Vagina (tissue), 2 donors: ENCODE measurements around the gene FBXL14.

ENCODE experiments used
- POLR2A ChIP-seq, 2 donors: fragments of 450-650 bp; IDR thresholded peaks; one replicate each; pipeline ENCODE4 v1.6.1; 2017; ENCODE audit warnings: antibody characterized with exemption in 2 of 2, mild to moderate bottlenecking in 2 of 2, moderate library complexity in 2 of 2
- TF ChIP-seq, protein P1 (sequence below), 3 experiments: fragments of 450-650 bp in 2 of 3; fragments of 200-600 bp in 1 of 3; sonication (generic) in 1 of 3; IDR thresholded peaks; one replicate each; pipeline ENCODE4 v1.5.1; 2017 to 2019; ENCODE audit warnings: antibody characterized with exemption in 3 of 3, mild to moderate bottlenecking in 2 of 3, moderate library complexity in 2 of 3

DNA sequence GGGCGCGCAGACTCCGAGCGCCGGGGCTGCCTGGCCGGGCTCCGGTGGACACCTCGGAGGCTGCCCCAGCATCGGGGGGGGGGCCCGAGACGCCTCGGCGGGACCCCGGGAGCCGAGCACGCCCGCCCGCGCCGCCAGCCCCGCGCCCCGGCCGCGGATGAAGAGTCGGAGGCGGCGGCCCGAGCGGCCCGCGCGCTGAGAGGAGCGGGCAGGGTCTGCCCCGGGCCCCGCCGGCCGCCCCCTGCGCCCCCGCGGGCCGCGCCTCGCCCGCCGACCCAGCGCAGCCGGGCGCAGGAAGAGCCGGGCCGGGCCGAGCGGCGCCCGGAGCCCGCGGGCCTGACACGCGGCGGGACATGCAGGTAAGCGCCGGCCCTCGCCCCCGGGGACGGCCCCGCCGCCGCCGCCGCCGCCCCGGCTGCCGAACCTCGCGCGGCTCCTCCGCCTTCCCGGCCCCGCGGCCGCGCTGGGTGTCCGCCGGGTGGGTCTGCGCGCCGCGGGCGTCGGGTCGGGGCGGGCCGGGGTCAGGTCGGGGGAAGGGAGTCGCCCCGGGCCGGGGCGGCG, 63.7 kb downstream of the FBXL14 start:
- TF ChIP-seq, protein P1, sequence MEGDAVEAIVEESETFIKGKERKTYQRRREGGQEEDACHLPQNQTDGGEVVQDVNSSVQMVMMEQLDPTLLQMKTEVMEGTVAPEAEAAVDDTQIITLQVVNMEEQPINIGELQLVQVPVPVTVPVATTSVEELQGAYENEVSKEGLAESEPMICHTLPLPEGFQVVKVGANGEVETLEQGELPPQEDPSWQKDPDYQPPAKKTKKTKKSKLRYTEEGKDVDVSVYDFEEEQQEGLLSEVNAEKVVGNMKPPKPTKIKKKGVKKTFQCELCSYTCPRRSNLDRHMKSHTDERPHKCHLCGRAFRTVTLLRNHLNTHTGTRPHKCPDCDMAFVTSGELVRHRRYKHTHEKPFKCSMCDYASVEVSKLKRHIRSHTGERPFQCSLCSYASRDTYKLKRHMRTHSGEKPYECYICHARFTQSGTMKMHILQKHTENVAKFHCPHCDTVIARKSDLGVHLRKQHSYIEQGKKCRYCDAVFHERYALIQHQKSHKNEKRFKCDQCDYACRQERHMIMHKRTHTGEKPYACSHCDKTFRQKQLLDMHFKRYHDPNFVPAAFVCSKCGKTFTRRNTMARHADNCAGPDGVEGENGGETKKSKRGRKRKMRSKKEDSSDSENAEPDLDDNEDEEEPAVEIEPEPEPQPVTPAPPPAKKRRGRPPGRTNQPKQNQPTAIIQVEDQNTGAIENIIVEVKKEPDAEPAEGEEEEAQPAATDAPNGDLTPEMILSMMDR (IDR thresholded peaks at IDR 0.05) = no peak
- TF ChIP-seq POLR2A (IDR thresholded peaks at IDR 0.05) = no peak
